ENCODE measurements around the gene KCNIP4. TPM values are rescaled to one million over a fixed set of nuclear protein-coding genes. Genes with fewer than 3 reads are reported as not detected.

Gene KCNIP4
- total and polyA plus RNA-seq, 10 donors: not detected

GRCh38 chr4:21544955-21545354 lies 403.6 kb downstream of the KCNIP4 start:
- Histone ChIP-seq H3K4me3 (no peak overlapping the region), H3K27ac (no peak overlapping the region), H3K9me3 (peaks cover 0 to 12% (median 6%) of the 10 kb centered on the region in 8 donors), H3K36me3 (no peaks in the 10 kb centered on the region), H3K4me1 (no peaks in the 10 kb centered on the region), H3K27me3 (replicated peaks in 1 of 7) (no peaks in the 10 kb centered on the region)
- TF ChIP-seq POLR2AphosphoS5 (IDR thresholded peaks at IDR 0.05) (no peak), POLR2A (IDR thresholded peaks at IDR 0.05) (no peak)
- TF ChIP-seq, protein P1, sequence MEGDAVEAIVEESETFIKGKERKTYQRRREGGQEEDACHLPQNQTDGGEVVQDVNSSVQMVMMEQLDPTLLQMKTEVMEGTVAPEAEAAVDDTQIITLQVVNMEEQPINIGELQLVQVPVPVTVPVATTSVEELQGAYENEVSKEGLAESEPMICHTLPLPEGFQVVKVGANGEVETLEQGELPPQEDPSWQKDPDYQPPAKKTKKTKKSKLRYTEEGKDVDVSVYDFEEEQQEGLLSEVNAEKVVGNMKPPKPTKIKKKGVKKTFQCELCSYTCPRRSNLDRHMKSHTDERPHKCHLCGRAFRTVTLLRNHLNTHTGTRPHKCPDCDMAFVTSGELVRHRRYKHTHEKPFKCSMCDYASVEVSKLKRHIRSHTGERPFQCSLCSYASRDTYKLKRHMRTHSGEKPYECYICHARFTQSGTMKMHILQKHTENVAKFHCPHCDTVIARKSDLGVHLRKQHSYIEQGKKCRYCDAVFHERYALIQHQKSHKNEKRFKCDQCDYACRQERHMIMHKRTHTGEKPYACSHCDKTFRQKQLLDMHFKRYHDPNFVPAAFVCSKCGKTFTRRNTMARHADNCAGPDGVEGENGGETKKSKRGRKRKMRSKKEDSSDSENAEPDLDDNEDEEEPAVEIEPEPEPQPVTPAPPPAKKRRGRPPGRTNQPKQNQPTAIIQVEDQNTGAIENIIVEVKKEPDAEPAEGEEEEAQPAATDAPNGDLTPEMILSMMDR (IDR thresholded peaks at IDR 0.05 in 8 of 11, conservative IDR thresholded peaks at IDR 0.05 in 3 of 11): no peak
- no peak for DNase-seq
- intact Hi-C loops (cut with DNase I; ENCODE audit: low total_unique reads): no loop called here
- WGBS, 5 donors: 63 to 74% (median 67%) methylated on average over 3 of the region's 3 CpGs

- no peaks in the 10 kb centered on the region for H3K27me3 ChIP-seq (replicated peaks in 1 of 7)
- 15 to 50% (median 40%) methylated on average over 1 of the region's 1 CpG for whole genome bisulfite sequencing, 5 donors
- peaks cover 0 to 12% (median 6%) of the 10 kb centered on the region in 8 donors for H3K9me3 ChIP-seq
- no peak for DNase-seq
- H3K36me3 ChIP-seq: no peaks in the 10 kb centered on the region
- no peak overlapping the region for H3K27ac ChIP-seq
- TF ChIP-seq POLR2A (IDR thresholded peaks at IDR 0.05) (no peak), POLR2AphosphoS5 (IDR thresholded peaks at IDR 0.05) (no peak)
- TF ChIP-seq, protein P1 (IDR thresholded peaks at IDR 0.05 in 8 of 11, conservative IDR thresholded peaks at IDR 0.05 in 3 of 11): no peak
- no peaks in the 10 kb centered on the region for H3K4me1 ChIP-seq
- no peak overlapping the region for H3K4me3 ChIP-seq
- intact Hi-C loops (cut with DNase I; ENCODE audit: low total_unique reads): no loop called here
Observed at GRCh38 chr4:21544415-21544814, 404.2 kb downstream of the KCNIP4 start.

DNA sequence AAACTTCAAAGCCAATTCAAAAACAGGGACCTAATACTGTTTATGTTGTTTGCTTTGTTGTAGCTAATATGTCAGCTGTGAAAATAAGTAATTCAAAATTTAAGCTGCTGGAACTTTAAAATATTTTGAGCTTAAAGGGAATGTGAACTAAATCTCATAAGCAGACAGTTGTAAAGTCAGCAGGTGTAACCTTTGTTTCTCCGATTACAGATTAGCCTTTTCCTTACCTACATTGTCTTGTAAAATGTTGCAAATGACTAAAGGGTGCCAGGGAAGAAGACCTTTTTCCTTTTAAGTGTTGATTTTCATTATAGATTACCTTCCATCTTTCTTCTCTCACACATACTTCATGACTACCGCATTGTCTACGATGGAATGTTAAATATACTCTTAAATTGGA lies 405.1 kb downstream of the KCNIP4 start:
- Histone ChIP-seq H3K27ac (no peak overlapping the region), H3K4me1 (no peaks in the 10 kb centered on the region), H3K4me3 (no peak overlapping the region), H3K27me3 (replicated peaks in 1 of 7) (no peaks in the 10 kb centered on the region), H3K9me3 (peaks cover 0 to 12% (median 6%) of the 10 kb centered on the region in 8 donors), H3K36me3 (no peaks in the 10 kb centered on the region)
- TF ChIP-seq, protein P1 (IDR thresholded peaks at IDR 0.05 in 8 of 11, conservative IDR thresholded peaks at IDR 0.05 in 3 of 11): no peak
- TF ChIP-seq POLR2AphosphoS5 (IDR thresholded peaks at IDR 0.05) (no peak), POLR2A (IDR thresholded peaks at IDR 0.05) (no peak)
- no peak for DNase-seq
- intact Hi-C loops (cut with DNase I; ENCODE audit: low total_unique reads): no loop called here
- 67 to 83% (median 74%) methylated on average over 3 of the region's 3 CpGs for WGBS, 5 donors

DNA sequence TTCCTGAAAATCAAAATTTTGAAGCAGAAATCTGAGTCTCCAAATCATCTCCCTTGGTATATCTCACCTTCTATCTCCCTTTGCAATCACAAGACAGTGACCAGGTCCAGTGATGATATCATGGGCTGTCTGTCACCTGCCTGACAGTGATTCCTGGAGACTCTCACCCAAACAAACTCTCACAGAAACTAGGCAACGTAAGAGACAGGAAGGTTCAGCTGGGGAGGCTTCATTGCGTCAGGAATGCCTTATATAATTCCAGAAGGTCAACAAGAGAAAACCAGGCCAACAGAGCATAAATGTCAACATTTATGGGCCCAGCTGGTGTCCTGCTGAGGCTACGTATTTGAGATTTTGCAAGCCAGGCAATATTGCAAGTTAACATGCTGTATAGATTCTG lies 412.7 kb downstream of the KCNIP4 start:
- no peak for TF ChIP-seq POLR2A (IDR thresholded peaks at IDR 0.05)
- no peak for TF ChIP-seq POLR2AphosphoS5 (IDR thresholded peaks at IDR 0.05)
- TF ChIP-seq, protein P1 (IDR thresholded peaks at IDR 0.05 in 8 of 11, conservative IDR thresholded peaks at IDR 0.05 in 3 of 11): no peak
- WGBS, 5 donors: 53 to 73% (median 60%) methylated on average over 3 of the region's 3 CpGs

More for the DNA sequence above, 412.7 kb downstream of the KCNIP4 start:
- no peaks in the 10 kb centered on the region for H3K9me3 ChIP-seq
- no peaks in the 10 kb centered on the region for H3K4me1 ChIP-seq
- H3K4me3 ChIP-seq: no peak overlapping the region
- no peak overlapping the region for H3K27ac ChIP-seq
- no peak for DNase-seq
- H3K36me3 ChIP-seq: no peaks in the 10 kb centered on the region
- intact Hi-C loops (cut with DNase I; ENCODE audit: low total_unique reads): no loop called here
- no peaks in the 10 kb centered on the region for H3K27me3 ChIP-seq (replicated peaks in 1 of 7)
